HG02840 (cell line): Measurements from ENCODE around the gene ECEL1.

Experiments used
- ATAC-seq: cut with Tn5 transposase; IDR thresholded peaks from one replicate; pipeline ENCODE4 v1.9.1; 2021; ENCODE audit warnings: mild to moderate bottlenecking, moderate library complexity, moderate number of reproducible peaks; ENCODE audit not compliant: unreplicated experiment, low FRiP score

ECEL1 gene

DNA sequence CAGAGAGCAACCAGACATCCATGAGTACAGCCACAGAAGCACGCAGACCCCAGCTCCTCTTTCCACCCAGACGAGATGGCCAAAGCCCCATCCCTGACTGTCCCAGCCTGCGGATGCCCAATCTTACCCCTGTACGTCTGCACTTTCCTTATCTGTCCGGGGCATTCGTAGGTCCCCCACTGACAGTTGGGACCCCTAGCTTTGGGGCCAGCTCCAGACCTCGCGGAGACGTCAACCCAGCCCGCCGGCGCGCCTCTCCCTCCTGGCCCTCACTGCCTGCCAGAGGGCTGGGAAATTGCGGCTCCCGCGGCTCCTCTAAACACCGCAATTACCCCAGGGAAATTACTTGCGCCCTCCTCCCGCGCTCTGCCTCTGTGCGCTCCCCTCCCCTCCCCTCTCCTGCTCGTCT lies 2.3 kb downstream of the ECEL1 start:
- ATAC-seq: no peak

- ATAC-seq: no peak
Observed at GRCh38 chr2:232484628-232485347, 2.8 kb downstream of the ECEL1 start.

DNA sequence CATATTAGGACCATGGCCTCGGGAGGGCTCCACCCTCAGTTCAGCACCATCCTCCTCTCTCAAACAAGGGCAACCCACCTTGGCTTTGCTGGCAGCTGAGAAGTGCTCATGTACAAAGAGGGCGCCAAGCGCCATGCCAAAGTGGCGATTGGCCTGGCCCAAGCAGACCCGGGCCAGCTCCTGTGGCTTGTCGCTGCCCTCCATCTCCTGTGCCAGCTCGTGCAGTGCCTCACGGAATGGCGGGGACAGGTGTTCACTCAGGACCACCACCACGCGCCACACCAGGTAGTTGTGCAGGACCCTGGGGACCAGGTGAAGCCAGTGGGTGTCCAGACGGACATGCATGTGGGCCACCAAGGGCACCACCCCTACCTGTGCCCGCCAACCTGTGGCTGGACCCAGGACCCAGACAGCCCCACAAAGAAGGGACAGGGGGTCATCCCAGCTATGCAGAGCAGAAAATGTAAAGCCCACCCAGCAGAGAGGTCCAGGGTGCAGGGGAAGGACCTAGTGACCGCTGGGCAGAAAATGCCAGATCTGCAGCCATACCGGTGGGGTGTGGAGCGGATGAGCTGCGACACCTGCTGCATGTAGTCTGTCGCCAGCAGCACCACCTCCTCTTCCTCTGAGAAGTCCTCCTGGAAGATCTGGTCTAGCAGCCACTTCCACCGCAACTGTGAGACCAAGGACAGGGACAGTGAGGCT lies 3.6 kb downstream of the ECEL1 start:
- ATAC-seq: no peak

GRCh38 chr2:232483311-232483922 lies 4.2 kb downstream of the ECEL1 start:
- no peak for ATAC-seq

- no peak for ATAC-seq
Observed at GRCh38 chr2:232482301-232483238, 5.1 kb downstream of the ECEL1 start.

DNA sequence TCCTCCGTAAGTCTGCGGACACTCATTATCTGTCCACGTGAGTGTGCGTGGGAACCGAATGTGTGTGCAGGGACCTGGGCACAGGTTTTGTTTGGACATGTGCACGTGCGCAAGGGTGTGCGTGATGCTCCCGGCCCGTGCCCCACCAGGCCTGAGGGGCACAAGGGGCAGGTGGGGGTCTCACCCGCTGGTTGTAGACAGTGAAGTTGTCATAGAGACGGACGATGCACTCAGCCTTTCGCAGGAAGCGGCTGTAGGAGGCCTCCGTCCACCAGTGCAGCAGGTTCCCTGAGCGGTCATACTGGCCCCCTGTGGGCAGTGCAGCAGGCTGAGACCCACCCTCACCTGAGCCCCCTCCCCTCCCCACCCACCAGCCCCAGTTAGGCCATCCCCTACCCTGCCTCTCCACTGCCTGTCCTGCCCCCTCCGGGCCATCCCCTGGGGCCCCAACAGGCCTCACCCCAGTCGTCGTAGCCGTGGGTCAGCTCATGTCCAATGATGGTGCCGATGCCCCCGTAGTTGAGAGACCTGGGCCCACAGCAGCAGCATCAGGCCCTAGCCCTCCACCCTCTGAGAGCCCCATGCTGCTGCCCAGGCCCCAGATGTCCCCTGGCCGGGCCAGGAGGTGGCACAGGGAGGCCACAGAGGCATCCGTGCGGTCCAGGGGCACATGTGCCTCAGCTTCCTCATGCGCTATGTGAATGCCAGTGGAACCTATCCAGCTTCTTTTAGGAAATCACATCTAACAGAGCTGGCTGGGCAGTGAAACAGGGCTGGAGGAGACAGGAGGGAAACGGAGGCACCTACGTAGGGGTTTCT lies 6.1 kb downstream of the ECEL1 start:
- ATAC-seq: no peak

DNA sequence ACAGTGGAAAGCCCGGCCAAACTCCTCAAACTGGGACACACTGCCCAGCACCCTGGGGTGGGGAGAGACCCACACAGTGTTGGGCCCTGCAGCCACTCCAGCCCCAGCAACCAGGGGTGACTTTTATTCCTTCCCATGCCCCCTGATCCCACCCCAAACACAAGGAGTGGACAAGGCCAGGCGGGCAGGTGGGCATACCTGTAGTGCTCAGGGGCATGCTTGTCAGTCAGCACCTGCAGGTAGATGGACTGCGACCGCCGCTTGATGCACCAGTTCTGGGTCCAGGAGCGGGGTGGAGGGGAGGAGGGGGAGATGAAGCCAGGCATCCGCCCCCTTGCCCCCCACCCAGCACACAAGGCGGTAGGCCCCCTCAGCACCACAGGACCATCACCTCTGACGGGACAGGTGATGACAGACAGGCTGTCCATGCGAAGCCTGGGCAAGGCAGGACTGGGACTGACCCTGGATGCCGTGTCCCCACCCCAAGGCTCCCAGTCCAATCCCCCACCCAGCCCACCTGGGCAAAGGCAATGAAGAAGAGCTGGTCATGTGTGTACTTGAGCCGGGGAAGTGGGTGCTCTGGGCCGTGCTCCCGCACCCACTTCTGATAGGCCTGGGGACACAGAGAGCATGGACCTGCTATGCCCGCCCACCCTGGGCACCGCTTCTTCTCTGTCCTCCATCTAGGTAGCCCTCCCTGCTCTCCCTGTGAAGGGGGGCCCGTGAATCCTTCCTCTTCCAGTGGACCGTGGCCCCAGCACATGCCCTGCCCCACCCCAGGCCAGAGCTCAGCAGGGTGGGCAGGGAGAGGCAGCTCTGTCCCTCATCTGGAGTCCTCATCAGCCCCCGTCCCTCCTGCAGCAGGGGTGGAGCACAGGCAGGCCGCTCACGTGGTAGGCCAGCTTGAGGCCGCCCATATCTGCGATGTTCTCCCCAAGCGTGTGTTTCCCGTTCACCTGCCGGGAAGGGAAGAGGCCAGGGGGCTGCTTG lies 7.1 kb downstream of the ECEL1 start:
- no peak for ATAC-seq

GRCh38 chr2:232479341-232480200 lies 8.1 kb downstream of the ECEL1 start:
- ATAC-seq: no peak

GRCh38 chr2:232478571-232479340 lies 8.9 kb downstream of the ECEL1 start:
- ATAC-seq: no peak

GRCh38 chr2:232477751-232478510 lies 9.7 kb downstream of the ECEL1 start:
- no peak for ATAC-seq

GRCh38 chr2:232476791-232477190 lies 10.8 kb downstream of the ECEL1 start:
- no peak for ATAC-seq

DNA sequence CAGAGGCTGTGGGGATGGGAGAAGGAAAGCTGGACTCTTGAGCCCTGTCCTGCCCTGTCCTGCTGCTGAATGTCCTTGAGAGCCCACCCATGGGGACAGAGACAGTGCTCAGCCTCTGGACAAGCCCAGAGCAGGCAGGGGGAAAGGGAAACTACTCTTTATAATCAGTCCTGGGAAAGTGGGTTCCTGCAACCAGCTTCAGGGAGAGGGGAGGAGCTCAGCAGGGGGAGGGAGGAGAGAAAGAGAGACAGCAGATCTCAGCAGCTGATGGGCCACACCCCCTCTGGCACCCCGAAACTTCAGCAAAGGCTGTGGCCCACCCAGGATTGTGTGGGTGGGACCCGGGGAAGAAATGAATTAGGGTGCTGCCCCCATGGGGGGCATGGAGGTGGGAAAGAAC lies 11.6 kb downstream of the ECEL1 start:
- ATAC-seq: no peak

GRCh38 chr2:232473467-232473890 lies 14.2 kb downstream of the ECEL1 start:
- no peak for ATAC-seq

DNA sequence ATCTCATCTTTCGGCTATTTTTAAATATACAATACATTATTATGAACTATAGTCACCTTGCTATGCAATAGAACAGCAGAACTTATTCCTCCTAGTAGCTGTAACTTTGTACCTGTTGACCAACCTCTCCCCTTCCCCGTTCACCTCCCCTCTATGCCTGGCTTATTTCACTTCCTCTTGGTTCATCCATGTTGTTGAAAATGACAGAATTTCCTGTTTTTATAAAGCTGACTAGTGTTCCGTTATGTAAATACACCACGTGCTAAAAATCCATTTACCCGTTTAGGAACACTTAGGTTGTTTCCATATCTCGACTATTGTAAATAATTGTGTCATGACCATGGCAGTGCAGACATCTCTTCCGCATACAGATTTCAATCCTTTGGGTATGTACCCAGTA lies 21.4 kb downstream of the ECEL1 start:
- ATAC-seq: no peak

DNA sequence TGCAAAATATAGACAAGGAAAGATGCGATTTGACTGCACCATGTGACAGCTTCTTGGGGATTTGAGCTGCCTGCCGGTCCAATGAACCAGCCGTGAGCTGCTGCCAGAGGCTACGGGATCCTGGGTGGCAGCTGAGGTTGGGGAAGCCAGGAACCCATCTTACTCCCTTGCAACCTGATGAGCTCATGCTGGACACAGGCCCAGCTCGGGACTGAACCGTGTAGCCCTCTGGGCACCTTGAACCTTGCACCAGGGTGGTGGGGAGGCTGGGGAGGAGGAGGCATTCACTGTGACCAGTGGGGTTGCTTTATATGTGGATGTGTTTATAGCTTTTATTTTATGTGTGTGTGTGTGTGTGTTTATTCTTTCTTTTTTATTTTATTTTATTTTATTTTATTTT lies 22.6 kb downstream of the ECEL1 start:
- no peak for ATAC-seq

- no peak for ATAC-seq
Observed at GRCh38 chr2:232464544-232464885, 23.1 kb downstream of the ECEL1 start.
